ENCODE measurements around the gene ABI3. TPM values are rescaled to one million over a fixed set of nuclear protein-coding genes. Genes with fewer than 3 reads are reported as not detected.
A peak's percentile ranks its signal among the peaks of the same experiment; 100 is the strongest.

Gene ABI3
- total RNA-seq, 1 donor from 2014 or later, result not detected

DNA sequence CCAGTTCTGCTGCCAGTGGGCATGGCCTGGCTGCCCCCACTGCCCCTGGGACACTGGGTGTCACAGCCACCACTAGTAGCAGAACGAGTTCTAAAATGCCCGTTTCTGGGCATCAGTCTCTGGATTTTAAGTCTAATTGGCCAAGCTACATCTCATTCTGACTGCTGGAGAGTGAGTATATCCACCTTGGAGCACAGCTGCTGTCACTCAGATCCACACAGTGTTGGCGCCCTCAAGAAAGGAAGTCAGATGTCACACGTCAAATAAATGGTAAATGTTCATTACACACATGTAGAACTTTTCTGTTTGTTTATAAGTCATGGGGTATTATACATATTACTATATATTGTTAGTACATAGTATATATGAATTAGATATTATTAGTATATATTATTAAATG is 19.6 kb upstream of the ABI3 start:
- Histone ChIP-seq H4K20me1 (ENCODE audit: low read depth) (no peaks in the 10 kb centered on the region), H3K4me1 (peaks cover 4% of the 10 kb centered on the region), H3K9ac (no peak overlapping the region), H3K36me3 (no peaks in the 10 kb centered on the region), H3K79me2 (ENCODE audit: low read depth) (no peaks in the 10 kb centered on the region), H3K9me3 (ENCODE audit: low read depth) (no peaks in the 10 kb centered on the region), H2AFZ (replicated peaks) (no peak overlapping the region), H3K4me2 (peak overlapping the region; percentile 75), H3K4me3 (no peak overlapping the region), H3K27me3 (no peaks in the 10 kb centered on the region), H3F3A (ENCODE audit: low read depth) (peaks cover 39% of the 10 kb centered on the region), H3K27ac (no peak overlapping the region)
- TF ChIP-seq, protein P1, sequence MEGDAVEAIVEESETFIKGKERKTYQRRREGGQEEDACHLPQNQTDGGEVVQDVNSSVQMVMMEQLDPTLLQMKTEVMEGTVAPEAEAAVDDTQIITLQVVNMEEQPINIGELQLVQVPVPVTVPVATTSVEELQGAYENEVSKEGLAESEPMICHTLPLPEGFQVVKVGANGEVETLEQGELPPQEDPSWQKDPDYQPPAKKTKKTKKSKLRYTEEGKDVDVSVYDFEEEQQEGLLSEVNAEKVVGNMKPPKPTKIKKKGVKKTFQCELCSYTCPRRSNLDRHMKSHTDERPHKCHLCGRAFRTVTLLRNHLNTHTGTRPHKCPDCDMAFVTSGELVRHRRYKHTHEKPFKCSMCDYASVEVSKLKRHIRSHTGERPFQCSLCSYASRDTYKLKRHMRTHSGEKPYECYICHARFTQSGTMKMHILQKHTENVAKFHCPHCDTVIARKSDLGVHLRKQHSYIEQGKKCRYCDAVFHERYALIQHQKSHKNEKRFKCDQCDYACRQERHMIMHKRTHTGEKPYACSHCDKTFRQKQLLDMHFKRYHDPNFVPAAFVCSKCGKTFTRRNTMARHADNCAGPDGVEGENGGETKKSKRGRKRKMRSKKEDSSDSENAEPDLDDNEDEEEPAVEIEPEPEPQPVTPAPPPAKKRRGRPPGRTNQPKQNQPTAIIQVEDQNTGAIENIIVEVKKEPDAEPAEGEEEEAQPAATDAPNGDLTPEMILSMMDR (IDR thresholded peaks at IDR 0.05), result no peak
- no peak for TF ChIP-seq EZH2 (IDR thresholded peaks at IDR 0.05)
- Mint-ChIP-seq H3K4me1 (peaks cover 25% of the 10 kb centered on the region), H3K27me3 (ENCODE audit: insufficient read depth, low read depth) (peaks cover 21% of the 10 kb centered on the region), H3K27ac (no peak overlapping the region), H3K36me3 (peaks cover 1% of the 10 kb centered on the region), H3K9me3 (peaks cover 10% of the 10 kb centered on the region), H3K4me3 (peak overlapping the region; percentile 69)
- DNase-seq (ENCODE audit: low spot score), result no peak

DNA sequence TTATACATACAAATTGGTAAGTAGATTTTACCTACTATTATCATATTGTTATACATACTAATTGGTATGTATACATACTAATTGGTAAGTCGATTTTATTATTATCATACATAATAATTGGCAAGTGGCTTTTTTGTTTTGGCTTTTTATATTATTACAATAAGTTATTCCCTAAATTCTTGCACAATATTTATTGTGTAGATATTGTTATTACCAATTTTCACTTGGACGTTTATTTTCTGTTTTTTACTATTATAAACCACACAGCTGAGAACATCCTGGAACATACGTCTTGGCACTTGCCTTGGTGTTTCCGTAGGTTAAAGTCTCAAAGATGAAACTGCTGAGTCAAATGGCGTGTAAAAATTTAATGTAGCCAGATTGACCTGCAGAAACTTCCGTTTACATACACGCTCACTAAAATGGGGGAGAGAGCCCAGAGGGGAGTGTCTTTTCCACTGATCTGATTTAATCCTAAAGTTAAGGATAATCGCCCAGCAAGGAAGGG is 19.0 kb upstream of the ABI3 start:
- H3F3A ChIP-seq (ENCODE audit: low read depth), result peaks cover 39% of the 10 kb centered on the region
- H3K36me3 ChIP-seq, result no peaks in the 10 kb centered on the region
- peak overlapping the region; percentile 77 for H2AFZ ChIP-seq (replicated peaks)
- peaks cover 5% of the 10 kb centered on the region for H3K9me3 Mint-ChIP-seq
- TF ChIP-seq, protein P1 (IDR thresholded peaks at IDR 0.05), result no peak
- TF ChIP-seq EZH2phosphoT487 (IDR thresholded peaks at IDR 0.05) (no peak), EZH2 (IDR thresholded peaks at IDR 0.05) (no peak)
- peak overlapping the region; percentile 74 for H3K4me3 ChIP-seq
- H3K4me3 Mint-ChIP-seq, result peak overlapping the region; percentile 98
- no peaks in the 10 kb centered on the region for H3K27me3 ChIP-seq
- H3K27me3 Mint-ChIP-seq (ENCODE audit: insufficient read depth, low read depth), result peaks cover 21% of the 10 kb centered on the region
- H4K20me1 ChIP-seq (ENCODE audit: low read depth), result no peaks in the 10 kb centered on the region
- H3K9me3 ChIP-seq (ENCODE audit: low read depth), result no peaks in the 10 kb centered on the region
- peaks cover 25% of the 10 kb centered on the region for H3K4me1 Mint-ChIP-seq
- peak overlapping the region; percentile 75 for H3K4me2 ChIP-seq
- H3K4me1 ChIP-seq, result peaks cover 4% of the 10 kb centered on the region
- no peaks in the 10 kb centered on the region for H3K79me2 ChIP-seq (ENCODE audit: low read depth)
- no peak for DNase-seq (ENCODE audit: low spot score)
- H3K9ac ChIP-seq, result peak overlapping the region; percentile 42
- no peak overlapping the region for H3K27ac ChIP-seq
- H3K36me3 Mint-ChIP-seq, result no peaks in the 10 kb centered on the region
- peak overlapping the region; percentile 99 for H3K27ac Mint-ChIP-seq

GRCh38 chr17:49191917-49192741 is 18.4 kb upstream of the ABI3 start:
- Mint-ChIP-seq H3K4me1 (peaks cover 27% of the 10 kb centered on the region), H3K27me3 (ENCODE audit: insufficient read depth, low read depth) (peaks cover 21% of the 10 kb centered on the region), H3K27ac (peak overlapping the region; percentile 99), H3K9me3 (peaks cover 5% of the 10 kb centered on the region), H3K36me3 (no peaks in the 10 kb centered on the region), H3K4me3 (peak overlapping the region; percentile 98)
- Histone ChIP-seq H3K9me3 (ENCODE audit: low read depth) (no peaks in the 10 kb centered on the region), H3K9ac (peak overlapping the region; percentile 42), H3K4me1 (peaks cover 4% of the 10 kb centered on the region), H3K27ac (peak overlapping the region; percentile 72), H3K4me2 (peak overlapping the region; percentile 75), H3K36me3 (no peaks in the 10 kb centered on the region), H3K4me3 (peak overlapping the region; percentile 74), H3K79me2 (ENCODE audit: low read depth) (no peaks in the 10 kb centered on the region), H4K20me1 (ENCODE audit: low read depth) (no peaks in the 10 kb centered on the region), H3K27me3 (no peaks in the 10 kb centered on the region), H3F3A (ENCODE audit: low read depth) (peaks cover 39% of the 10 kb centered on the region), H2AFZ (replicated peaks) (peak overlapping the region; percentile 77)
- TF ChIP-seq EZH2phosphoT487 (IDR thresholded peaks at IDR 0.05) (peak; percentile 38), EZH2 (IDR thresholded peaks at IDR 0.05) (no peak)
- TF ChIP-seq, protein P1 (IDR thresholded peaks at IDR 0.05), result peak; percentile 42
- DNase-seq (ENCODE audit: low spot score), result peak; percentile 88
